ENCODE results near the gene SERPINB8. TPM values are rescaled to one million over a fixed set of nuclear protein-coding genes. Genes with fewer than 3 reads are reported as not detected.

The SERPINB8 gene
- total and polyA plus RNA-seq, 7 donors = 0.84 to 31.3 (median 4.1) TPM

DNA sequence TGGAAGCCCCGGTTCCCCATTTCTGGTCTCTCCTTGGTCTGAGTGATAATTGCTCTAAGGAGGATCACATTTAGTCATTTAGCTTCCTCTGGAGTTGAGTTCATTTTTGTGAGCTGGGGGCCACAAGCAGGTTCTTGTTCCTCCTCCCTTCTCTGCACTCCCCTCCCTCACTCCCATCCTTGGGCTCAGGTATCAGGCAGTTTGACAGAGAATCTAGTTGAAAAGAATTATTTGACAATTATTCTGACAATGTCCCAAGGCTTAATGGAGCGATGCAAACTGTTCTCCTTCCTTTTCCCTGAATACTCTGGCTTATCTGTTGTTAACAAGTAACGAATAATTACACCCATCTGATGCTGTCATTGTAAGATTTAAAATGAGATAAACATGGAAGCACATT, 61.5 kb downstream of the SERPINB8 start:
- Histone ChIP-seq H3K4me3 (no peak overlapping the region), H3K27me3 (ENCODE audit: insufficient read depth in 3 of 3, low read length in 2 of 3) (no peaks in the 10 kb centered on the region), H3K27ac (no peak overlapping the region), H3K36me3 (ENCODE audit: insufficient read depth in 1 of 2, low read depth in 1 of 2) (no peaks in the 10 kb centered on the region), H3K9me3 (no peaks in the 10 kb centered on the region), H3K4me1 (no peaks in the 10 kb centered on the region)
- WGBS, 3 donors = 84 to 94% (median 91%) methylated on average over 3 of the region's 3 CpGs
- TF ChIP-seq CTCF (IDR thresholded peaks at IDR 0.05) = no peak
- DNase-seq = no peak
- ATAC-seq = no peak
- intact Hi-C loops (cut with DNase I) = no loop called here

GRCh38 chr18:64032312-64032711, 62.4 kb downstream of the SERPINB8 start:
- no peak overlapping the region for H3K4me3 ChIP-seq
- H3K27me3 ChIP-seq (ENCODE audit: insufficient read depth in 3 of 3, low read length in 2 of 3) = no peaks in the 10 kb centered on the region
- intact Hi-C loops (cut with DNase I) = no loop called here
- ATAC-seq (no peak), DNase-seq (no peak)
- H3K27ac ChIP-seq = no peak overlapping the region
- no peaks in the 10 kb centered on the region for H3K36me3 ChIP-seq (ENCODE audit: insufficient read depth in 1 of 2, low read depth in 1 of 2)
- WGBS, 3 donors = 50 to 55% (median 50%) methylated on average over 6 of the region's 6 CpGs
- no peaks in the 10 kb centered on the region for H3K4me1 ChIP-seq
- TF ChIP-seq CTCF (IDR thresholded peaks at IDR 0.05) = no peak
- no peaks in the 10 kb centered on the region for H3K9me3 ChIP-seq

DNA sequence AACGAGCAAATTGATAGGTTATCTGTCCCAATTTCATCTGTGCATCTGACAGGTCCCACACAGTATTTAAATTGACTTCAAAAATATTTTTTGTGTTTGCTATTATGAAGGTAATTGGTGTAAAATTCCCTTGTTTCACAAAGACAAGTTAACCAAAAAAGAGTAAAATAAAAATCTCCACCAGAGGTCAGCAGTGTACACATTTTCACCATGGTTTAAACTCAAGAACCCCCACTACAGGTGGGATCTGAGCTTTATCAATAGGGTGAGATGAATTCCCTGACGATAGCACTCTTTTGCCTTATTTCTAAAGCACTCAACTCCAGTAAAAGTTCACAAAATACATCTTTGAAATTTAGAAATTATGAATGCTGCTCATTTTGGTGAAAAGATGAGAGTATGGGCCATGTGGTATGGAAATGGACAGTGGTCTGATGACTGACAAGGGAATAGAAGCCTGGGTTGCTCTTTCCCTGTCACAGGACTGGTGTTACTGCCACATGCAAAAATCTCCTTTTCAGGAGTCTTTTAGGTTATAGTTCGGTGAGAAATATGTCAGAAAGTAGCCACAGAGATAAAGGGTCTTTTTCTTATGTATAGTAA, 68.0 kb downstream of the SERPINB8 start:
- 20 to 22% (median 22%) methylated on average over 3 of the region's 3 CpGs for WGBS, 3 donors
- no peaks in the 10 kb centered on the region for H3K27me3 ChIP-seq (ENCODE audit: insufficient read depth in 3 of 3, low read length in 2 of 3)
- H3K27ac ChIP-seq = no peak overlapping the region
- H3K4me1 ChIP-seq = no peaks in the 10 kb centered on the region
- no peaks in the 10 kb centered on the region for H3K9me3 ChIP-seq
- no peaks in the 10 kb centered on the region for H3K36me3 ChIP-seq (ENCODE audit: insufficient read depth in 1 of 2, low read depth in 1 of 2)
- DNase-seq (no peak), ATAC-seq (no peak)
- H3K4me3 ChIP-seq = no peak overlapping the region
- intact Hi-C loops (cut with DNase I) = no loop called here
- peak; percentile 21 for TF ChIP-seq CTCF (IDR thresholded peaks at IDR 0.05)

Other genes starting within 250 kb of the SERPINB8 start
- gene SERPINB7, start 194.7 kb upstream of the SERPINB8 start, total RNA-seq = not detected
- not detected for gene SERPINB7, start 194.7 kb upstream of the SERPINB8 start, polyA plus RNA-seq
- gene SERPINB2, start 82.4 kb upstream of the SERPINB8 start, total RNA-seq = under 1 TPM in 2 of 4 donors, not detected in 2; 0.20 to 0.22 TPM
- gene SERPINB2, start 82.4 kb upstream of the SERPINB8 start, polyA plus RNA-seq = under 1 TPM in 2 of 3 donors, not detected in 1; 0.03 to 0.15 TPM
- under 1 TPM in 1 of 4 donors, not detected in 3; 0.39 TPM for gene SERPINB10, start 62.1 kb upstream of the SERPINB8 start, total RNA-seq
- gene SERPINB10, start 62.1 kb upstream of the SERPINB8 start, polyA plus RNA-seq = not detected
- gene HMSD, start 20.8 kb upstream of the SERPINB8 start, total RNA-seq = not detected
- under 1 TPM in 1 of 3 donors, not detected in 2; 0.03 TPM for gene HMSD, start 20.8 kb upstream of the SERPINB8 start, polyA plus RNA-seq
- not detected for gene LINC00305, start 179.0 kb downstream of the SERPINB8 start, total RNA-seq
- not detected for gene LINC00305, start 179.0 kb downstream of the SERPINB8 start, polyA plus RNA-seq

Measured in psoas muscle (tissue), 8 donors.